Caco-2 (cell line): ENCODE data around the gene GRM7. TPM values are rescaled to one million over a fixed set of nuclear protein-coding genes. Genes with fewer than 3 reads are reported as not detected.

ENCODE experiments used
- BruUV-seq: library from RNA; stranded (reverse); fragments of 400-500 nt; replicated peaks from 2 replicates; lab custom pipeline; 2021; lab: Mats Ljungman, UMichigan
- CTCF ChIA-PET: fragments of 300-600 bp; sonication (Branson Sonifier 250); formaldehyde crosslinking; loops from one replicate; lab custom pipeline; 2022; ENCODE audit warnings: antibody characterized with exemption; lab: Charles Lee
- POLR2A ChIA-PET: fragments of 300-600 bp; sonication (Branson Sonifier 250); formaldehyde crosslinking; loops from one replicate; lab custom pipeline; 2022; ENCODE audit warnings: antibody characterized with exemption; lab: Charles Lee
- DNase-seq, 2 experiments: peaks; one replicate each; pipeline versions ENCODE4 v3.0.0 to v3.0.0-alpha.2; 2020 to 2022
- H3K27me3 ChIP-seq: replicated peaks from 2 replicates; pipeline ENCODE4 v1.6.0; 2011; ENCODE audit warnings: low read length; ENCODE audit not compliant: control insufficient read depth, insufficient read depth
- H3K36me3 ChIP-seq: 2 replicates; pipeline ENCODE4 v1.5.1; 2011; ENCODE audit warnings: low read length; ENCODE audit not compliant: control insufficient read depth, insufficient read depth
- H3K4me1 ChIP-seq: fragments of 250-450 bp; sonication (Bioruptor Pico); 2 replicates; pipeline ENCODE4 v1.5.1; 2020; ENCODE audit warnings: mild to moderate bottlenecking
- H3K4me3 ChIP-seq: 2 replicates; pipeline ENCODE4 v1.5.1; 2011; ENCODE audit warnings: low read depth, mild to moderate bottlenecking, control low read depth, low read length
- H3K9me3 ChIP-seq: fragments of 250-450 bp; sonication (Bioruptor Pico); 2 replicates; pipeline ENCODE4 v1.5.1; 2020; ENCODE audit warnings: mild to moderate bottlenecking, moderate library complexity
- H3K27ac Mint-ChIP-seq: one replicate; pipeline ENCODE4 v1.8.0; 2022; ENCODE audit warnings: mixed read lengths; ENCODE audit not compliant: unreplicated experiment
- H3K27me3 Mint-ChIP-seq: one replicate; pipeline ENCODE4 v1.8.0; 2022; ENCODE audit warnings: mixed read lengths; ENCODE audit not compliant: insufficient read depth, unreplicated experiment
- H3K36me3 Mint-ChIP-seq: one replicate; pipeline ENCODE4 v1.8.0; 2022; ENCODE audit warnings: mild to moderate bottlenecking, mixed read lengths; ENCODE audit not compliant: insufficient read depth, unreplicated experiment
- H3K4me1 Mint-ChIP-seq: one replicate; pipeline ENCODE4 v1.8.0; 2022; ENCODE audit warnings: low read depth, mixed read lengths; ENCODE audit not compliant: unreplicated experiment
- H3K4me3 Mint-ChIP-seq: one replicate; pipeline ENCODE4 v1.8.0; 2022; ENCODE audit warnings: mild to moderate bottlenecking, moderate library complexity, mixed read lengths; ENCODE audit not compliant: unreplicated experiment
- H3K9me3 Mint-ChIP-seq: one replicate; pipeline ENCODE4 v1.8.0; 2022; ENCODE audit warnings: mixed read lengths; ENCODE audit not compliant: unreplicated experiment
- intact Hi-C: fragments of 100-400 bp; cut with micrococcal nuclease; formaldehyde crosslinking; loops from one replicate; pipeline ENCODE4 v1.10.0; 2022; ENCODE audit not compliant: unreplicated experiment
- total RNA-seq: library from RNA; stranded (reverse); gene quantifications from 2 replicates; pipeline ENCODE4 v1.2.3, GENCODE V29; 2022
- TF ChIP-seq, protein P1 (sequence below), 2 experiments: fragments of 200-600 bp in 1 of 2; IDR thresholded peaks; 1 replicate in 1 of 2; 2 replicates in 1 of 2; pipeline versions ENCODE4 v1.5.1 to v1.8.0; 2011 to 2022; ENCODE audit warnings: antibody characterized with exemption in 1 of 2, control low read depth in 1 of 2, inconsistent platforms in 1 of 2, low read depth in 1 of 2, low read length in 1 of 2, mild to moderate bottlenecking in 1 of 2, moderate library complexity in 1 of 2; ENCODE audit not compliant: insufficient read depth in 1 of 2, severe bottlenecking in 1 of 2, unreplicated experiment in 1 of 2

Gene GRM7
- total RNA-seq, 1 experiment from 2014 or later = not detected

DNA sequence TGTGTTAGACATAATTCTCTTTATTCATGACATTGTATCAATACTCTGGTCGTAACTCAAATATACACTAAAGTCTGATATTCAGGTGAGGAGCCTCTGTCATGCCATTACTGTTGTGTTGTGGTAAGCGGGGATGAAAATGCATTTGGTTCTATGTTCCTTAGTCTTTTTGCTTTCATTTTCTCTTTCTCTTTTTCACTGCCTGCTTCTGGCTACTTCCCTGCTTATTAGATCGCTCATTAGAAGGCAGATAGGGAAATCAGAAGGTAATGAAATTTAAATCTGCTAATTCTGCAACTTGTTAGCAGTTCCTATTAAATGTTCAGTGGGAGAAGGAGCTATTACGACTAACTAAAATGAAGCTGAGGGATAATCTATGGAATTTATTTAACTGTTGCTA is 345.0 kb downstream of the GRM7 start:
- Histone ChIP-seq H3K27me3 (no peaks in the 10 kb centered on the region), H3K36me3 (no peaks in the 10 kb centered on the region), H3K4me1 (no peaks in the 10 kb centered on the region), H3K9me3 (no peaks in the 10 kb centered on the region), H3K4me3 (no peak overlapping the region)
- no peaks in the 10 kb centered on the region for H3K36me3 Mint-ChIP-seq
- H3K9me3 Mint-ChIP-seq = no peaks in the 10 kb centered on the region
- no TSS peak for BruUV-seq
- intact Hi-C loops = no loop called here
- no peaks in the 10 kb centered on the region for H3K4me1 Mint-ChIP-seq
- no peak for DNase-seq
- peaks cover 8% of the 10 kb centered on the region for H3K27me3 Mint-ChIP-seq
- no peak overlapping the region for H3K4me3 Mint-ChIP-seq
- ChIA-PET POLR2A (no interaction called here), CTCF (no interaction called here)
- H3K27ac Mint-ChIP-seq = no peak overlapping the region
- TF ChIP-seq, protein P1, sequence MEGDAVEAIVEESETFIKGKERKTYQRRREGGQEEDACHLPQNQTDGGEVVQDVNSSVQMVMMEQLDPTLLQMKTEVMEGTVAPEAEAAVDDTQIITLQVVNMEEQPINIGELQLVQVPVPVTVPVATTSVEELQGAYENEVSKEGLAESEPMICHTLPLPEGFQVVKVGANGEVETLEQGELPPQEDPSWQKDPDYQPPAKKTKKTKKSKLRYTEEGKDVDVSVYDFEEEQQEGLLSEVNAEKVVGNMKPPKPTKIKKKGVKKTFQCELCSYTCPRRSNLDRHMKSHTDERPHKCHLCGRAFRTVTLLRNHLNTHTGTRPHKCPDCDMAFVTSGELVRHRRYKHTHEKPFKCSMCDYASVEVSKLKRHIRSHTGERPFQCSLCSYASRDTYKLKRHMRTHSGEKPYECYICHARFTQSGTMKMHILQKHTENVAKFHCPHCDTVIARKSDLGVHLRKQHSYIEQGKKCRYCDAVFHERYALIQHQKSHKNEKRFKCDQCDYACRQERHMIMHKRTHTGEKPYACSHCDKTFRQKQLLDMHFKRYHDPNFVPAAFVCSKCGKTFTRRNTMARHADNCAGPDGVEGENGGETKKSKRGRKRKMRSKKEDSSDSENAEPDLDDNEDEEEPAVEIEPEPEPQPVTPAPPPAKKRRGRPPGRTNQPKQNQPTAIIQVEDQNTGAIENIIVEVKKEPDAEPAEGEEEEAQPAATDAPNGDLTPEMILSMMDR (IDR thresholded peaks at IDR 0.05; ENCODE audit: insufficient read depth in 1 of 2, low read depth in 1 of 2, low read length in 1 of 2, severe bottlenecking in 1 of 2, unreplicated experiment in 1 of 2) = no peak

DNA sequence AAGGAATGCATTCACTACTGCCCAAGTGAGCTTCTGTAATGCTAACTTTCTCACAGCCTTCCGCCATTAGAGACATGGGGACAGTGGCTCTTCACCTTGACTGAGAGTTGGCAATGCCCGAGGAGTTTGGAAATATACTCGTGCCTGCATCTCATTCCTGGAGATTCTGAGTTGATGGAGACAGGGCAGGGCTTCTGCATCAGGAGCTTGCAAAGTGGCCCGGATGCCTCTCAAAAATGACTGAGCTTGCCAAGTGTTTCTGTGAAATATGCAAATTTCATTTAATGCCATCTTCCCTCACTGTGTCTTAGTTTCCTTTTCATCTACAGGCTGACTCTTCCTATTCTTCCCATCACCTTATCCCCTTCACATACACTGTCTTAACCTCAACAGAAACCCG is 346.2 kb downstream of the GRM7 start:
- no peaks in the 10 kb centered on the region for H3K36me3 ChIP-seq
- no peak for DNase-seq
- Mint-ChIP-seq H3K4me3 (no peak overlapping the region), H3K27me3 (peaks cover 11% of the 10 kb centered on the region), H3K4me1 (no peaks in the 10 kb centered on the region), H3K27ac (no peak overlapping the region), H3K9me3 (no peaks in the 10 kb centered on the region), H3K36me3 (no peaks in the 10 kb centered on the region)
- no peaks in the 10 kb centered on the region for H3K4me1 ChIP-seq
- no peaks in the 10 kb centered on the region for H3K27me3 ChIP-seq
- intact Hi-C loops = no loop called here
- no peak overlapping the region for H3K4me3 ChIP-seq
- ChIA-PET POLR2A (no interaction called here), CTCF (no interaction called here)
- TF ChIP-seq, protein P1 (IDR thresholded peaks at IDR 0.05; ENCODE audit: insufficient read depth in 1 of 2, low read depth in 1 of 2, low read length in 1 of 2, severe bottlenecking in 1 of 2, unreplicated experiment in 1 of 2) = no peak
- H3K9me3 ChIP-seq = no peaks in the 10 kb centered on the region
- BruUV-seq = no TSS peak

DNA sequence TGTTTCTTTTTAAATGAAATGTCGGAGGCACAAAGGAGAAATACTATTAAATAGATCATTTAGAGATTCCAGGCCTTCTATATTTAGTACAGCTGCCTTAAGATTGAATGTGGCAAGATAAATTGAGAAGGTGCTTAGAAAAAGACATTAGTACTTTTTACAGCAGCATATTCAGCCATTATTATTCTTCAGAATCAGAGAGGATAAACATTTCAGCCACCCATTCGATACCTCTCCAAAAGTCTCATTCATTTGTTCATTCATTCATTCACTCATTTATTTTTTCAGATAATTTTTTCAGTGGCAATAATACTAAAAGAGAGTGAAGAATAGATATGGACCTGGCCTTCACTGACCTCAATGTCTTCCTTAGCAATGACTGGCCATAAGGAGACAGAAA is 347.0 kb downstream of the GRM7 start:
- Mint-ChIP-seq H3K4me3 (no peak overlapping the region), H3K4me1 (no peaks in the 10 kb centered on the region), H3K36me3 (no peaks in the 10 kb centered on the region), H3K27me3 (peaks cover 11% of the 10 kb centered on the region), H3K27ac (no peak overlapping the region), H3K9me3 (no peaks in the 10 kb centered on the region)
- H3K36me3 ChIP-seq = no peaks in the 10 kb centered on the region
- intact Hi-C loops = no loop called here
- CTCF ChIA-PET = no interaction called here
- POLR2A ChIA-PET = no interaction called here
- no TSS peak for BruUV-seq
- H3K4me1 ChIP-seq = no peaks in the 10 kb centered on the region
- no peaks in the 10 kb centered on the region for H3K27me3 ChIP-seq
- TF ChIP-seq, protein P1 (IDR thresholded peaks at IDR 0.05; ENCODE audit: insufficient read depth in 1 of 2, low read depth in 1 of 2, low read length in 1 of 2, severe bottlenecking in 1 of 2, unreplicated experiment in 1 of 2) = no peak
- no peak for DNase-seq
- H3K9me3 ChIP-seq = no peaks in the 10 kb centered on the region
- H3K4me3 ChIP-seq = no peak overlapping the region
